Subcutaneous adipose tissue (tissue), 4 donors: ENCODE data around the gene IGSF6. TPM values are rescaled to one million over a fixed set of nuclear protein-coding genes. Genes with fewer than 3 reads are reported as not detected.

Experiments used
- total RNA-seq, 4 donors: library from RNA; depleted of rRNA; stranded (reverse); fragments of >200 nt; gene quantifications; one replicate each; pipeline ENCODE4 v1.1.0, GENCODE V29; 2016
- TF ChIP-seq, protein P1 (sequence below): fragments of 450-650 bp; IDR thresholded peaks from one replicate; pipeline ENCODE4 v1.5.1; 2016; ENCODE audit warnings: low read depth, mild to moderate bottlenecking, control low read depth, antibody characterized with exemption, moderate library complexity

The IGSF6 gene
- total RNA-seq, 4 donors from 2014 or later, result 1.9 to 43.9 (median 7.9) TPM

DNA sequence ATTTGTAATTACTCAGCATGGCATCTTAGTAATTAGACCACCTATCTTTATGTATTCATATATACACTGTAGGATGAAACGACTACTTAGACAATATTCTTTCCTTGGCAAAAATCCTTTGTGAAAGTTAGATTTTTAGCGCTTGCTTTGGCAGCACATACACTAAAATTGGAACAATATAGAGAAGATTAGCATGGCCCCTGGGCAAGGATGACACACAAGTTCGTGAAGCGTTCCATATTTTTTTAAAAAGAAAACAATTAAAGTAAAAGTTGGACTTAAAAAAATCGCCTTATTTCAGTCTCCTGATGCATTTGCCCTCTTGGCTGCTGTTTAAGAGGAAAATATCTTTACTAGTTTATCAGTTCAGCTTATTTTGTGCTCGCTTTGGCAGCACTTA is 10.5 kb downstream of the IGSF6 start:
- TF ChIP-seq, protein P1, sequence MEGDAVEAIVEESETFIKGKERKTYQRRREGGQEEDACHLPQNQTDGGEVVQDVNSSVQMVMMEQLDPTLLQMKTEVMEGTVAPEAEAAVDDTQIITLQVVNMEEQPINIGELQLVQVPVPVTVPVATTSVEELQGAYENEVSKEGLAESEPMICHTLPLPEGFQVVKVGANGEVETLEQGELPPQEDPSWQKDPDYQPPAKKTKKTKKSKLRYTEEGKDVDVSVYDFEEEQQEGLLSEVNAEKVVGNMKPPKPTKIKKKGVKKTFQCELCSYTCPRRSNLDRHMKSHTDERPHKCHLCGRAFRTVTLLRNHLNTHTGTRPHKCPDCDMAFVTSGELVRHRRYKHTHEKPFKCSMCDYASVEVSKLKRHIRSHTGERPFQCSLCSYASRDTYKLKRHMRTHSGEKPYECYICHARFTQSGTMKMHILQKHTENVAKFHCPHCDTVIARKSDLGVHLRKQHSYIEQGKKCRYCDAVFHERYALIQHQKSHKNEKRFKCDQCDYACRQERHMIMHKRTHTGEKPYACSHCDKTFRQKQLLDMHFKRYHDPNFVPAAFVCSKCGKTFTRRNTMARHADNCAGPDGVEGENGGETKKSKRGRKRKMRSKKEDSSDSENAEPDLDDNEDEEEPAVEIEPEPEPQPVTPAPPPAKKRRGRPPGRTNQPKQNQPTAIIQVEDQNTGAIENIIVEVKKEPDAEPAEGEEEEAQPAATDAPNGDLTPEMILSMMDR, result no peak

DNA sequence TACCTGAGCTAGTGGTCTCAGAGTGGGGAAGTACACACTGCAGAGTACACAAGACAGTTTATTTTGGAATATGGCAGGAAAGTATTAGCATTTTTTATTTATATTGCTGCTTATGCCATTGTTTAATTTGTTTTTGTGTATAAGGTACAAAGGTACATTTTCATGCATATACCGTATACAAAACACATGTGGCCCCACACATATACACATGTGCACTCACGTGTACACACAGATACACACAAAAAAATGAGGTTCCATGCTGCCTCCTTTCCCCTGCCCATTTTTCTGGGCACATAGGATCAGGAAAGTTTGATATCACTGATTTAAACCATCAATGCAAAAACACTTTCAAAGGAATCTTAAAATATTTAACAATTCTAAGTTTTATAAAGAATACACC is 12.9 kb downstream of the IGSF6 start:
- TF ChIP-seq, protein P1, result no peak

DNA sequence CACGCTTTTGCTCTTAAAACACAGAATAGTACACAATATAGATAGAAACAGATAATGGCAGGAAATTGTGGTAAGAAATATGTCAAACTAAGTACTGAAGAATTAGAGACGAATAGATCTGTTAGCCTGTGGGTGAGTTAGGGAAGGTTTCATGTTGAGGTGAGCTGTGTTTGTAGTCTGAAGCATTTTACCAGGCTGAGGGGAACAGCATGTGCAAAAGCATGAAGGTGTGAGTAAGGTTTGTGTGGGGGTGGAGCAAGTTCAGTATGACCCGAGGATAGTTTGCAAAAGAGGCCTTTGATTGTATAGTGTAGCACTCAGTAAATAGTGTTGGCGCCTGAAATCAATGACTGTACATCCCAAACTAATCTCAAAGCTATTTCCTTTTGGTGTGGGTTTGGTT is 13.8 kb downstream of the IGSF6 start:
- TF ChIP-seq, protein P1, result no peak

DNA sequence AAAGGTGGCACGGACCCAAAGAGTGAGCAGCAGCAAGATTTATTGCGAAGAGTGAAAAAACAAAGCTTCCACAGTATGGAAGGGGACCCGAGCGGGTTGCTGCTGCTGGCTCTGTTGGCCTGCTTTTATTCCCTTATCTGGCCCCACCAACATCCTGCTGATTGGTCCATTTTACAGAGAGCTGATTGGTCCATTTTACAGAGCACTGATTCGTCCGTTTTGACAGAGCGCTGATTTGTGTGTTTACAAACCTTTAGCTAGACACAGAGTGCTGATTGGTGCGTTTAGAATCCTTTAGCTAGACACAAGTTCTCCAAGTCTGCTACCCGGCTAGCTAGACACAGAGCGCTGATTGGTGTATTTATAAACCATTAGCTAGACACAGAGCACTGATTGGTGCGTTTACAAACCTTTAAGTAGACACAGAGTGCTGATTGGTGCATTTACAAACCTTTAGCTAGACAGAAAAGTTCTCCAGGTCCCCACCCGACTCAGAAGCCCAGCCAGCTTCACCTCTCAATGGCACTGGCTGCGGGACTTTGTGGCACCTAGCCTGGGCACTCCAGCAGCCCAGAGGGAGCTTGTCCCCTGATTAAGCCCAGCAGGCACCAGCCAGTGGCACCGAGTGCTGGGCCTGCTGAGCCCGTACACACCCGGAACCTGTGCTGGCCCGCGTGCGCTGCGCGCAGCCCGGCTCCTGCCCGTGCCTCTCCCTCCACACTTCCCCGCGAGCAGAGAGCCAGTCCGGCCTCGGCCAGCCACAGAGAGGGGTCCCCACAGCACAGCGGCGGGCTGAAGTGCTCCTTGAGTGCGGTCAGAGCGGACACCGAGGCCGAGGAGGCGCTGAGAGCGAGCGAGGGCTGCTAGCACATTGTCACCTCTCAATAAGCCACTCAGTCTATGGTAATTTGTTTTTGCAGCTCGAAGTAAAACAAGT is 15.1 kb downstream of the IGSF6 start:
- TF ChIP-seq, protein P1, result no peak

DNA sequence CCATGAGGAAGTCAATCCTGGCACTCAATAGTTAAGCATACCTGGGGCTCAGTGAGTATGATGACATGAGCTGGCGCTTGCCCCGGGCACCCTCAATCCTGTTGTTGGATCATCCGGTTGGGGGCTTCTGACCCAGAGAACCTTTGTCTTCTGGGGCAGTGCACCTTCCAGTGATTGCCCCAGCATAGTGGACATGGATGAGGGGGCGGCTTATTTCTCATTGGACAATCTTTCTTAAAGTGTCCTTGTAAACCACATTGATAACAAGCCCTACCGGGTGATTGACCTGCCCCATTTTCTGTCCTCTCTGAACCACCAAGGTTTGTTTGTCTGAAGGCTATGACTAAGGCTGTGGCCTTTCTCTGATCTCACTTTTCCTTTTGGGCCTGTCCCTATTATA is 18.2 kb downstream of the IGSF6 start:
- TF ChIP-seq, protein P1, result no peak

DNA sequence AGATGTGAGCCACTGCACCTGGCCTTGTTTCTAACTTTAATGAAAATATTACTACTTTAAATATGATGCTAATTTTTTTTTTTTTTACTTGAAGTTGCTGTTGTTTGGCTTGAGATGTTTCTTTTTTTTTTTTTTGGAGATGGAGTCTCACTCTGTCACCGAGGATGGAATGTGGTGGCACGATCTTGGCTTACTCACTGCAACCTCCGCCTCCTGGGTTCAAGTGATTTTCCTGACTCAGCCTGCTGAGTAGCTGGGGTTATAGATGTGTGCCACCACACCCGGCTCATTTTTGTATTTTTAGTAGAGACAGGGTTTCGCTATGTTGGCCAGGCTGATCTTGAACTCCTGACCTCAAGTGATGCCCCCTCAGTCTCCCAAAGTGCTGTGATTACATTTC is 23.6 kb downstream of the IGSF6 start:
- TF ChIP-seq, protein P1, result no peak

DNA sequence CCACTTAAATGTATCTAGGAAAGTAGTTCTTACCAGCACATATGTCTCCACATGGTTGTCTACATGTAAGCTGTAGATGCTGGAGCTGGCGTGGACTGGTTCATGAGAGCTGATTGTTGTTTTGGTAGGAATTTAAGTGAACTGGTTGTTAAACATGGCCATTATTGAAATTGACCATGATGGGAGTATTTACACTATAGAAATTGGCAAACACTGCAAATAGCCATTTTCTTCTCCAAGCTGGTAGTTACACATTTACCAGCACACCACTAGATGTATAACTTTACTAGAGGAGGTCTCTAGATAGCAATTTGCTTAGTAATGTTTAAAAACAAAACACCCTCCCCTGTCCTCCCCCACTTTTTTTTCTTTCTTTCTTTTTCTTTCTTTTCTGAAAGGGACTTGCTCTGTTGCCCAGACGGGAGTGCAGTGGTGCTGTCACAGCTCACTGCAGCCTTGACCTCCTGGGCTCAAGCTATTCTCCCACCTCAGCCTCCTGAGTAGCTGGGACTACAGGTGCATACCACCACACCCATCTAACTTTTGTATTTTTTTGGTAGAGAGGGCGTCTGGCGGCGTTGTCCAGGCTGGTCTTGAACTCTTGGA is 24.2 kb downstream of the IGSF6 start:
- TF ChIP-seq, protein P1, result no peak
